ENCODE data around the gene SOCS2. TPM values are rescaled to one million over a fixed set of nuclear protein-coding genes. Genes with fewer than 3 reads are reported as not detected.

The SOCS2 gene
- polyA plus RNA-seq, 1 donor (not counting 4 experiments of a cell fraction or from before 2014, with no cell fraction given), result 15.0 TPM

GRCh38 chr12:93541578-93542225, 30.8 kb upstream of the SOCS2 start:
- no peak overlapping the region for H3K4me2 ChIP-seq (ENCODE audit: control insufficient read depth, extremely low read depth, insufficient read depth, low read depth, low read length)
- H3K9me3 ChIP-seq (ENCODE audit: control insufficient read depth, low read depth, low read length), result no peaks in the 10 kb centered on the region
- dilution Hi-C loops (cut with MboI; ENCODE audit: extremely low pct_ligation_motif_present, low sequenced_read_pairs), result no loop called here
- TF ChIP-seq EZH2 (IDR thresholded peaks at IDR 0.05; ENCODE audit: low read length) (no peak), CTCF (optimal IDR thresholded peaks at IDR 0.05 in 1 of 3, IDR thresholded peaks at IDR 0.05 in 1 of 3, conservative IDR thresholded peaks at IDR 0.05 in 1 of 3; ENCODE audit: extremely low read depth in 1 of 3, insufficient read depth in 2 of 3, low read length in 3 of 3) (no peak)
- no peak overlapping the region for H3K9ac ChIP-seq (ENCODE audit: control insufficient read depth, extremely low read depth, insufficient read depth, low read length)
- H4K20me1 ChIP-seq (ENCODE audit: control insufficient read depth, extremely low read depth, insufficient read depth, low read length), result no peaks in the 10 kb centered on the region
- no peaks in the 10 kb centered on the region for H3K4me1 ChIP-seq (ENCODE audit: control insufficient read depth, extremely low read depth, insufficient read depth, low read length)
- H3K4me3 ChIP-seq (ENCODE audit: control insufficient read depth in 2 of 3, extremely low read depth in 1 of 3, insufficient read depth in 2 of 3, low read depth in 1 of 3, low read length in 3 of 3), result no peak overlapping the region
- no peaks in the 10 kb centered on the region for H3K79me2 ChIP-seq (ENCODE audit: control insufficient read depth, insufficient read depth, low read length)
- DNase-seq (ENCODE audit: low read depth, low spot score), result no peak
- H3K27ac ChIP-seq (ENCODE audit: control insufficient read depth, insufficient read depth, low read length), result no peak overlapping the region
- no peaks in the 10 kb centered on the region for H3K9me1 ChIP-seq (ENCODE audit: control insufficient read depth, extremely low read depth, insufficient read depth, low read length)
- FAIRE-seq, result no peak
- no peak overlapping the region for H2AFZ ChIP-seq (ENCODE audit: control insufficient read depth, low read length)
- H3K36me3 ChIP-seq (ENCODE audit: control insufficient read depth in 2 of 2, extremely low read depth in 1 of 2, insufficient read depth in 2 of 2, low read length in 2 of 2), result no peaks in the 10 kb centered on the region
- no peaks in the 10 kb centered on the region for H3K27me3 ChIP-seq (ENCODE audit: control insufficient read depth, extremely low read depth, insufficient read depth, low read length)

GRCh38 chr12:93547778-93548177, 24.7 kb upstream of the SOCS2 start:
- TF ChIP-seq CTCF (optimal IDR thresholded peaks at IDR 0.05 in 1 of 3, IDR thresholded peaks at IDR 0.05 in 1 of 3, conservative IDR thresholded peaks at IDR 0.05 in 1 of 3; ENCODE audit: extremely low read depth in 1 of 3, insufficient read depth in 2 of 3, low read length in 3 of 3) (no peak), EZH2 (IDR thresholded peaks at IDR 0.05; ENCODE audit: low read length) (no peak)
- H3K27me3 ChIP-seq (ENCODE audit: control insufficient read depth, extremely low read depth, insufficient read depth, low read length), result no peaks in the 10 kb centered on the region
- no peak overlapping the region for H2AFZ ChIP-seq (ENCODE audit: control insufficient read depth, low read length)
- dilution Hi-C loops (cut with MboI; ENCODE audit: extremely low pct_ligation_motif_present, low sequenced_read_pairs), result no loop called here
- no peaks in the 10 kb centered on the region for H3K9me1 ChIP-seq (ENCODE audit: control insufficient read depth, extremely low read depth, insufficient read depth, low read length)
- FAIRE-seq (no peak), DNase-seq (ENCODE audit: low read depth, low spot score) (no peak)
- no peak overlapping the region for H3K4me3 ChIP-seq (ENCODE audit: control insufficient read depth in 2 of 3, extremely low read depth in 1 of 3, insufficient read depth in 2 of 3, low read depth in 1 of 3, low read length in 3 of 3)
- H3K4me1 ChIP-seq (ENCODE audit: control insufficient read depth, extremely low read depth, insufficient read depth, low read length), result no peaks in the 10 kb centered on the region
- H3K9me3 ChIP-seq (ENCODE audit: control insufficient read depth, low read depth, low read length), result no peaks in the 10 kb centered on the region
- no peak overlapping the region for H3K27ac ChIP-seq (ENCODE audit: control insufficient read depth, insufficient read depth, low read length)
- no peaks in the 10 kb centered on the region for H4K20me1 ChIP-seq (ENCODE audit: control insufficient read depth, extremely low read depth, insufficient read depth, low read length)
- no peak overlapping the region for H3K9ac ChIP-seq (ENCODE audit: control insufficient read depth, extremely low read depth, insufficient read depth, low read length)
- no peaks in the 10 kb centered on the region for H3K36me3 ChIP-seq (ENCODE audit: control insufficient read depth in 2 of 2, extremely low read depth in 1 of 2, insufficient read depth in 2 of 2, low read length in 2 of 2)
- H3K4me2 ChIP-seq (ENCODE audit: control insufficient read depth, extremely low read depth, insufficient read depth, low read depth, low read length), result no peak overlapping the region
- no peaks in the 10 kb centered on the region for H3K79me2 ChIP-seq (ENCODE audit: control insufficient read depth, insufficient read depth, low read length)

Data from keratinocyte (primary cell).